Fibroblast of lung (primary cell): ENCODE data around the gene RBM46. TPM values are rescaled to one million over a fixed set of nuclear protein-coding genes. Genes with fewer than 3 reads are reported as not detected.
"Not testable (repeated sequence)": the region's sequence is repeated elsewhere in the genome, so short reads cannot be mapped to it uniquely, and the experiment has no call there.

Experiments used
- DNase-seq, 2 donors: peaks; one replicate each; pipeline versions ENCODE4 v3.0.0 to v3.0.0-alpha.2; 2010; ENCODE audit warnings: low read depth in 2 of 2
- H2AFZ ChIP-seq: 2 replicates; pipeline ENCODE4 v1.5.1; 2012; ENCODE audit warnings: low read length, control low read depth, inconsistent platforms
- H3K27ac ChIP-seq: 2 replicates; pipeline ENCODE4 v1.5.1; 2011; ENCODE audit warnings: low read length, control low read depth; ENCODE audit not compliant: insufficient read depth
- H3K27me3 ChIP-seq: 2 replicates; pipeline ENCODE4 v1.5.1; 2011; ENCODE audit warnings: mild to moderate bottlenecking, low read length; ENCODE audit not compliant: control insufficient read depth, insufficient read depth
- H3K36me3 ChIP-seq: 2 replicates; pipeline ENCODE4 v1.5.1; 2011; ENCODE audit warnings: low read length; ENCODE audit not compliant: control insufficient read depth, insufficient read depth
- H3K4me1 ChIP-seq: 2 replicates; pipeline ENCODE4 v1.5.1; 2011; ENCODE audit warnings: low read length; ENCODE audit not compliant: control insufficient read depth, insufficient read depth; ENCODE audit errors: extremely low read depth
- H3K4me2 ChIP-seq: 2 replicates; pipeline ENCODE4 v1.5.1; 2011; ENCODE audit warnings: low read length, control low read depth; ENCODE audit not compliant: insufficient read depth; ENCODE audit errors: extremely low read depth
- H3K4me3 ChIP-seq, 4 experiments: fragments of 200-600 bp in 1 of 4; sonication (generic) in 1 of 4; replicated peaks in 1 of 4; 2 replicates each; pipeline ENCODE4 v1.5.1; 2011 to 2016; ENCODE audit warnings: low read length in 4 of 4, low read depth in 3 of 4, mild to moderate bottlenecking in 3 of 4, control low read depth in 2 of 4, inconsistent platforms in 1 of 4, mixed read lengths in 1 of 4; ENCODE audit not compliant: insufficient read depth in 1 of 4; ENCODE audit errors: control extremely low read depth in 1 of 4
- H3K79me2 ChIP-seq: 2 replicates; pipeline ENCODE4 v1.5.1; 2012; ENCODE audit warnings: mild to moderate bottlenecking, low read length, inconsistent platforms; ENCODE audit not compliant: control insufficient read depth, insufficient read depth
- H3K9ac ChIP-seq: 2 replicates; pipeline ENCODE4 v1.5.1; 2011; ENCODE audit warnings: mild to moderate bottlenecking, low read length, control low read depth; ENCODE audit not compliant: insufficient read depth
- H3K9me3 ChIP-seq: 2 replicates; pipeline ENCODE4 v1.5.1; 2012; ENCODE audit warnings: low read depth, low read length; ENCODE audit not compliant: control insufficient read depth, insufficient read depth
- H4K20me1 ChIP-seq: 2 replicates; pipeline ENCODE4 v1.5.1; 2011; ENCODE audit warnings: low read length; ENCODE audit not compliant: control insufficient read depth, insufficient read depth; ENCODE audit errors: extremely low read depth
- EZH2 ChIP-seq: IDR thresholded peaks from 2 replicates; pipeline ENCODE4 v1.5.1; 2012; ENCODE audit warnings: low read length, control low read depth, mild to moderate bottlenecking; ENCODE audit errors: missing control alignments
- polyA plus RNA-seq, 2 donors: library from polyadenylated mRNA; depleted of rRNA in 1 of 2; stranded (reverse) in 1 of 2; unstranded in 1 of 2; fragments of >200 nt; gene quantifications; 2 replicates each; pipeline ENCODE4 v1.2.1, GENCODE V29; 2011 to 2012; ENCODE audit warnings: missing spikeins in 1 of 2
- total RNA-seq: library from RNA; depleted of rRNA; stranded (reverse); fragments of >200 nt; gene quantifications from 2 replicates; pipeline ENCODE4 v1.2.1, GENCODE V29; 2014
- TF ChIP-seq, protein P1 (sequence below), 2 donors: IDR thresholded peaks in 1 of 2; conservative IDR thresholded peaks in 1 of 2; 1 replicate in 1 of 2; 2 replicates in 1 of 2; pipeline ENCODE4 v1.5.1; 2011 to 2012; ENCODE audit warnings: low read length in 2 of 2, control low read depth in 1 of 2, inconsistent platforms in 1 of 2, low read depth in 1 of 2, mild to moderate bottlenecking in 1 of 2

RBM46 gene
- total and polyA plus RNA-seq, 2 donors (not counting 1 experiment from before 2014, with no cell fraction given), result 0.08 TPM; not detected in 1

DNA sequence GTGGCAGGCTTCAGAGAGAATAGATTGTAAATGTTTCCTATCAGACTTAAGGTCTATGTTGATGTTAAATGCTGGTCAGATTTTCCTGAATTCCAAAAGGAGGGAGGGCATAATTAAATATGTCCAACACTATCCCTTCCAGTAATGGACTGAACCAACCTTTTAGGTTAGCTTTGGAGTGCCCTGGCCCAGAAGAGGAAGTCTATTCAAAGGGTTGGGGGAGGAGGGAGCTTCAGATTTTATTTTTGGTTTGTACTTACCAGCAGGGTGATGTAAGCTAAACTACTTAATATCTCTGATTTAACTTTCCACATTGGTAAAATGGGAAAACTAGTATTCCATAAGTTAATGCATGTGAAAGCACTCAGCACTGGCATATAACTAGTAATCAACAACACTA lies 91.1 kb downstream of the RBM46 start:
- DNase-seq, result no peak
- no peak for TF ChIP-seq EZH2
- TF ChIP-seq, protein P1, sequence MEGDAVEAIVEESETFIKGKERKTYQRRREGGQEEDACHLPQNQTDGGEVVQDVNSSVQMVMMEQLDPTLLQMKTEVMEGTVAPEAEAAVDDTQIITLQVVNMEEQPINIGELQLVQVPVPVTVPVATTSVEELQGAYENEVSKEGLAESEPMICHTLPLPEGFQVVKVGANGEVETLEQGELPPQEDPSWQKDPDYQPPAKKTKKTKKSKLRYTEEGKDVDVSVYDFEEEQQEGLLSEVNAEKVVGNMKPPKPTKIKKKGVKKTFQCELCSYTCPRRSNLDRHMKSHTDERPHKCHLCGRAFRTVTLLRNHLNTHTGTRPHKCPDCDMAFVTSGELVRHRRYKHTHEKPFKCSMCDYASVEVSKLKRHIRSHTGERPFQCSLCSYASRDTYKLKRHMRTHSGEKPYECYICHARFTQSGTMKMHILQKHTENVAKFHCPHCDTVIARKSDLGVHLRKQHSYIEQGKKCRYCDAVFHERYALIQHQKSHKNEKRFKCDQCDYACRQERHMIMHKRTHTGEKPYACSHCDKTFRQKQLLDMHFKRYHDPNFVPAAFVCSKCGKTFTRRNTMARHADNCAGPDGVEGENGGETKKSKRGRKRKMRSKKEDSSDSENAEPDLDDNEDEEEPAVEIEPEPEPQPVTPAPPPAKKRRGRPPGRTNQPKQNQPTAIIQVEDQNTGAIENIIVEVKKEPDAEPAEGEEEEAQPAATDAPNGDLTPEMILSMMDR (conservative IDR thresholded peaks at IDR 0.05 in 1 of 2, IDR thresholded peaks at IDR 0.05 in 1 of 2; ENCODE audit: low read depth in 1 of 2, low read length in 2 of 2), result no peak

GRCh38 chr4:154874049-154874448 lies 93.0 kb downstream of the RBM46 start:
- not testable (repeated sequence) for H2AFZ ChIP-seq, DNase-seq, H3K36me3 ChIP-seq, H3K79me2 ChIP-seq, H3K27ac ChIP-seq, H3K27me3 ChIP-seq, H3K4me3 ChIP-seq, H3K9ac ChIP-seq, H4K20me1 ChIP-seq, H3K9me3 ChIP-seq, H3K4me2 ChIP-seq, H3K4me1 ChIP-seq

More for the DNA sequence above, 91.1 kb downstream of the RBM46 start:
- H3K4me3 ChIP-seq, result no peak overlapping the region
- H3K4me1 ChIP-seq, result no peaks in the 10 kb centered on the region
- no peaks in the 10 kb centered on the region for H3K9me3 ChIP-seq
- H3K27ac ChIP-seq, result no peak overlapping the region
- no peaks in the 10 kb centered on the region for H3K27me3 ChIP-seq
- no peaks in the 10 kb centered on the region for H3K36me3 ChIP-seq
- no peaks in the 10 kb centered on the region for H4K20me1 ChIP-seq
- H3K4me2 ChIP-seq, result no peak overlapping the region
- no peaks in the 10 kb centered on the region for H3K79me2 ChIP-seq
- no peak overlapping the region for H2AFZ ChIP-seq
- H3K9ac ChIP-seq, result no peak overlapping the region

DNA sequence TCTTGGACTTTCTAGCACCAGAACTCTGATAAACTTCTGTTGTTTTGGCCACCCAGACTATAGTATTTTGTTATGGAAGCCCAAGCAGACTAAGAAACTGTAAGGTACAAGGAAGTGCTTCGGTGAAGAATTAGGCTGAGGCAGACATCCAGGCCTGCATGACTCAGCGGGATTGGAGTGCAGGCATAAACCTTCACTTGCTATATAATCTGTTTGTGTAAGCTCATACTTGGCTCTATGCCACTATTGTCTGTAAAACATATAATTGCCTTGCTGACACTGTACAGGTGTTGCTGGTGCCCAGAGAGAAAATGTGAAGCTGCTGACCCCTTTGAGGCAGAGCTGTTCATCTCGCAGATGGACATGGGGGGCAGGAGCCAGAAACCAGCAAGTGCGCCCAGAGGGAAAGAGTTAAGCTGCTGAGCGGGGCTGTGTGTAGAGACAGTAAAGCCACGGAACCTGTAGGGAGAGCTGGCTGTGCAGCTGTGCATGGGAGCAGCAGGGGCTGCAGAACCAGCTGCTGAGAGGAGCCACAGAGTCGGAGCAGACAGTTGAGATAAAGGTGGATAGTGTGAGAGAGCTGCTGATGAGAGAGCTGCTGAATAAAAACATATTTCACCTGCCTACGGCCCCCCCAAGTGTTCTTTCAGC lies 96.2 kb downstream of the RBM46 start:
- H3K4me2 ChIP-seq, result no peak overlapping the region
- H3K9me3 ChIP-seq, result no peaks in the 10 kb centered on the region
- H3K4me3 ChIP-seq, result no peak overlapping the region
- no peak overlapping the region for H2AFZ ChIP-seq
- TF ChIP-seq, protein P1 (conservative IDR thresholded peaks at IDR 0.05 in 1 of 2, IDR thresholded peaks at IDR 0.05 in 1 of 2; ENCODE audit: low read depth in 1 of 2, low read length in 2 of 2), result no peak
- no peak for TF ChIP-seq EZH2
- H3K36me3 ChIP-seq, result no peaks in the 10 kb centered on the region
- H4K20me1 ChIP-seq, result no peaks in the 10 kb centered on the region
- peak; percentile 10 to 33 for DNase-seq
- no peaks in the 10 kb centered on the region for H3K27me3 ChIP-seq
- no peaks in the 10 kb centered on the region for H3K4me1 ChIP-seq
- no peaks in the 10 kb centered on the region for H3K79me2 ChIP-seq
- H3K27ac ChIP-seq, result no peak overlapping the region
- no peak overlapping the region for H3K9ac ChIP-seq

Other genes starting within 250 kb of the RBM46 start
- 72.5 and 73.4 TPM in 2 replicates for gene PLRG1, start 230.9 kb upstream of the RBM46 start, total RNA-seq
- gene PLRG1, start 230.9 kb upstream of the RBM46 start, polyA plus RNA-seq, result 101 and 123 TPM in 2 replicates
- gene FGB, start 218.3 kb upstream of the RBM46 start, total RNA-seq, result not detected in 2 replicates
- gene FGB, start 218.3 kb upstream of the RBM46 start, polyA plus RNA-seq, result not detected in 2 replicates
- gene FGA, start 190.5 kb upstream of the RBM46 start, total RNA-seq, result not detected in 2 replicates
- gene FGA, start 190.5 kb upstream of the RBM46 start, polyA plus RNA-seq, result not detected in 2 replicates
- not detected in 2 replicates for gene FGG, start 168.6 kb upstream of the RBM46 start, total RNA-seq
- not detected in 2 replicates for gene FGG, start 168.6 kb upstream of the RBM46 start, polyA plus RNA-seq
- under 0.01 TPM in 2 replicates for gene LRAT, start 37.3 kb upstream of the RBM46 start, total RNA-seq
- 0.03 and 0.08 TPM in 2 replicates for gene LRAT, start 37.3 kb upstream of the RBM46 start, polyA plus RNA-seq